ENCODE data around the gene STK39.

The STK39 gene

DNA sequence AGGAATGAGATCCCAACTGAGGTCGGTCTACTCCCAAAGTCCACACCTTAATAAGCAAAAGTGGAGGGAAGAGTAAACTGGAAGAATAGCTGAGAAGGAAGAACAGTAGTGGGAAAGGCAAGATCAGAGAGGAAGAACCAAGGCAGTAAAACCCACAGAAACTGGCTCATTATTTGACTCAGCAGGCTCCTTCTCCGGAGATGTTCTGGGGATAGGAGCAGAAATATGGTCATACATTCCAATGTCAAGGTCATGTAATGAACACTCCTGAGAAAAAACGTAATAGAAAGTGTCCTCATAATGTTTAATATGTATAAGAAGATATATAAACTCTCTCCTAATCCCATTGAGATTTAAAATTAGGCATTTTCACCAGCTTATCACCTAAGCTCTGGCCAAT lies 39.5 kb downstream of the STK39 start:
- Mint-ChIP-seq H3K36me3 (ENCODE audit: low read depth) (peaks cover 58% of the 10 kb centered on the region), H3K9me3 (peaks cover 2% of the 10 kb centered on the region), H3K27ac (no peak overlapping the region), H3K27me3 (ENCODE audit: low read depth) (no peaks in the 10 kb centered on the region), H3K4me1 (peaks cover 8% of the 10 kb centered on the region), H3K4me3 (no peak overlapping the region)
- TF ChIP-seq, protein P1, sequence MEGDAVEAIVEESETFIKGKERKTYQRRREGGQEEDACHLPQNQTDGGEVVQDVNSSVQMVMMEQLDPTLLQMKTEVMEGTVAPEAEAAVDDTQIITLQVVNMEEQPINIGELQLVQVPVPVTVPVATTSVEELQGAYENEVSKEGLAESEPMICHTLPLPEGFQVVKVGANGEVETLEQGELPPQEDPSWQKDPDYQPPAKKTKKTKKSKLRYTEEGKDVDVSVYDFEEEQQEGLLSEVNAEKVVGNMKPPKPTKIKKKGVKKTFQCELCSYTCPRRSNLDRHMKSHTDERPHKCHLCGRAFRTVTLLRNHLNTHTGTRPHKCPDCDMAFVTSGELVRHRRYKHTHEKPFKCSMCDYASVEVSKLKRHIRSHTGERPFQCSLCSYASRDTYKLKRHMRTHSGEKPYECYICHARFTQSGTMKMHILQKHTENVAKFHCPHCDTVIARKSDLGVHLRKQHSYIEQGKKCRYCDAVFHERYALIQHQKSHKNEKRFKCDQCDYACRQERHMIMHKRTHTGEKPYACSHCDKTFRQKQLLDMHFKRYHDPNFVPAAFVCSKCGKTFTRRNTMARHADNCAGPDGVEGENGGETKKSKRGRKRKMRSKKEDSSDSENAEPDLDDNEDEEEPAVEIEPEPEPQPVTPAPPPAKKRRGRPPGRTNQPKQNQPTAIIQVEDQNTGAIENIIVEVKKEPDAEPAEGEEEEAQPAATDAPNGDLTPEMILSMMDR (IDR thresholded peaks at IDR 0.05; ENCODE audit: unreplicated experiment in 3 of 3): no peak

DNA sequence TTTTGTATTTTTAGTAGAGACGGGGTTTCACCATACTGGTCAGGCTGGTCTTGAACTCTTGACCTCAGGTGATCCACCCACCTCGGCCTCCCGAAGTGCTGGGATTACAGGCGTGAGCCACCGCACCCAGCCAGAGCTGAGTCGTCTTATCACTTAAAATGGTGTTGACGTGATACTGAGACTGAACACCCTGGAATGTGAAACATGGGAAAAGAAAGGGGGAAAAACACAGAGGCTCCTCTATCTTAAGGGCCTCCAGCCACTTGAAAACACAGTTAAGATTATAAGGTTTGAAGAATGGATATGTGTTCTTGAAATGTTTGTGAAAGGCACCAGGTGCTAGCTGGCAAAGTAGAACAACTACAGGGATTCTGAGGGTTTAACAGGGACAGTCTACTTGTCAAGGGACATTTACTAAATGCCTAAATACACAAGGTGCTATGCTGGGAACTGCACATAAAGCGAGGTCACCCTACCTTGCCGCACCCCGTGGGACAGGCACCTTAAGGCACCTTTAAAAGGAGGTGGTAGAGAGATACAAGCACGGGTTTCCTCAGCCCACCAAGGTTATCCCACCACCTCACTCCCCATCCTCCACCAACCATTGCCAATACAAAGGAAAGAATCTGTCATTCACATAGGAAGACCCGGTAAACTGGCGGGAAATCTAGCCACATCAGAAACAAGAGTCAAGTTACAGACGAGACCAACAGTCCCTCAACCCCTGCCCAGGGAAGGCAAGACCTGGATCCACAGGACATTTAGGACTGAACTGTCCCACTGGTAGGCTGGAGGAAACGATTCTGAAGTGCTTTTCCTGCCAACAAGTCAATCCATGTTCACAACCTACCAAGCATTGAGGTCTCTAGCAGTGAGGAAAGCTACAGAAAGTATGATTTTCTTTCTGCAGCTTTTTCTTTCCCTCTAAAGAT lies 43.4 kb downstream of the STK39 start:
- TF ChIP-seq, protein P1 (IDR thresholded peaks at IDR 0.05; ENCODE audit: unreplicated experiment in 3 of 3): no peak
- Mint-ChIP-seq H3K36me3 (ENCODE audit: low read depth) (peaks cover 53% of the 10 kb centered on the region), H3K27me3 (ENCODE audit: low read depth) (no peaks in the 10 kb centered on the region), H3K27ac (no peak overlapping the region), H3K4me3 (no peak overlapping the region), H3K4me1 (peaks cover 27% of the 10 kb centered on the region), H3K9me3 (peaks cover 2% of the 10 kb centered on the region)

DNA sequence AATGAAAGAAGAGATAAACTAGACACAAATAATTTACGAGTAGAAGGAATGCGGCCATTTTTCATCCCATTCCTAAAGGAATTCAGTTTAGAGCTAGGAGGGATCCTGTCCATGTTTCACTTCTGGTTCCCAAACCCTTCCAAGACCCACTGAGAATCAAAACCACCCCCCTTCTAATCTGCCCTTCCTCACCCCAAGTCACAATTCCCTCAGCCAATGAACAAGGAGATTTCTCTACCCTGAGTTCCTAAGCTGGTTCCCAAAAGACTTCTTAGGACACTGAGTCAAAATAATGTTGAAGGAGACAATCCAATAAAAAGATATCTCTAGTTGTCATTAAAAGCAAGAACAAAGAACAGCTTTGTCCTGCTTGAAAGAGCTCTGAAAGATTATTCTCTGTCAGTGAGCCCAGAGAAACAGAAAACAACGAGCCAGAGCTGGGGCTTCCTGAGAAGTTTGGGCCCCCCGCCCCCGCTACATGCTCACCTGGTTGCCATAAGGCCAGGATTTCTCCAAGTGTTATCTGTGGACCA lies 45.7 kb downstream of the STK39 start:
- Mint-ChIP-seq H3K4me3 (peak overlapping the region in 1 of 3 experiments; percentile 30), H3K27me3 (ENCODE audit: low read depth) (no peaks in the 10 kb centered on the region), H3K9me3 (peaks cover 2% of the 10 kb centered on the region), H3K4me1 (peaks cover 27% of the 10 kb centered on the region), H3K27ac (peak overlapping the region; percentile 58 to 91 (median 88)), H3K36me3 (ENCODE audit: low read depth) (peaks cover 32% of the 10 kb centered on the region)
- TF ChIP-seq, protein P1 (IDR thresholded peaks at IDR 0.05; ENCODE audit: unreplicated experiment in 3 of 3): no peak

DNA sequence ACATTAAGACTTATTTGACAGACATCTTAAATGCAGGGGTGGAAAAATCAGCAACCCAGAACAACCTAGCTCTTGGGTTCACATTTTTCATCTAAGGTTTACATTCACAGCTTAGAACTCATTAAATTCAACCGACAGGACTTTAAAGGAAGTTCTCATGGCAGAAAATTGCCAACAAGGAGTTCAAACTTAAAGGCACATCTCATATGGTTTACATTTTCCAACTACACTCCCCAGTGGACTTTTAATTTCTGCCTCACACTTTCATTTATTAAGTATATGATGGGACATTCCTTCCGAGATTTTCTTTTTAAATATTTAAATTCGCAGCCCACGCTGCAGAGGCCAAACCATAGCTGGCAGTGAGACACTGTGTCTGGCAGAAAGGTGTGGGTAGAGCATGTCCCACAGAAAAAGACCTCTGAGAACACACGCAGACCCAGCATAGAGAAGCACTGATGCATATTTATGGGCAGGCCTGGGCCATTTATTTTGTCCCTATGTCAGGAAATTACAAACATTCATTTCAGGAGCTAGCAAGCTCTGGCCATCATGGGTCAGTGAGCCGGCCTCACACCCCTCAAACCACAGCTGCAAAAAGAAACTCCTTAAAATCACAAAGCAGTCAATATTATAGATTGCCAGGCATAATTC lies 46.3 kb downstream of the STK39 start:
- Mint-ChIP-seq H3K36me3 (ENCODE audit: low read depth) (peaks cover 29% of the 10 kb centered on the region), H3K9me3 (peaks cover 2% of the 10 kb centered on the region), H3K4me3 (peak overlapping the region in 1 of 3 experiments; percentile 30), H3K27ac (peak overlapping the region; percentile 58 to 91 (median 88)), H3K4me1 (peaks cover 27% of the 10 kb centered on the region), H3K27me3 (ENCODE audit: low read depth) (no peaks in the 10 kb centered on the region)
- TF ChIP-seq, protein P1 (IDR thresholded peaks at IDR 0.05; ENCODE audit: unreplicated experiment in 3 of 3): no peak

DNA sequence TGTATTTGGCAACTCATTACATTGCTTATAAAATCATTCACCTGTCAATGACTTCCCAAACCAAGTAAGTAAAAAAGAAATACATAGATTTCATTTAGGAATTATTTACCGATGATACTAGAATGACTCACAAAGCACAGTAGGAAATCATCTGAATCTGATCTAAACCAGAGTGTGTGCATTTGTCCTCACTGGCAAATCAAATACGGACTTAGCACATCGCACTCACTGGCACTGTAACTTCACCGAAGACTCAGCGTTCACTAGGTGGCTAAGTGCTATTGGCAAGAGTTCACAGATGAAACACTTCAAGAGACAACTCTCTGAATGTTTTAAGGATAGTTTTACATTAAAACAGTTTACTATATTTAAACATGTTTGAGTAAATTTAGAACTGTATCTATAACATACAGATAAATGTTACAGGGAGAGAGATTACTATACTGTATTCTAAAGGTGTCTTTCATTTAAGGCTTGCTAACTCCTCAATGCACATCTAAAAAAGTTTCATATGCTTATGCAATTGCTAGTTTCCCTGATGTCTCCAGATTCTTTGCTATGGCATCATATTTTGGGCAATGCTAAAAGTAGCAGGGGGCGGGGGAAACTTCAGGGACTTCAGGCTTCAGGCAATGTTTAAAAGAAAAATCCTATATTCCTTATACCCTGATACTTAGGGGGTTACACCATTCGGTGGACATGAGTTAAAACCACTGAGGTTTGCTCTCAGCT lies 48.8 kb downstream of the STK39 start:
- Mint-ChIP-seq H3K36me3 (ENCODE audit: low read depth) (peaks cover 11% of the 10 kb centered on the region), H3K9me3 (no peaks in the 10 kb centered on the region), H3K4me3 (no peak overlapping the region), H3K4me1 (peaks cover 27% of the 10 kb centered on the region), H3K27me3 (ENCODE audit: low read depth) (no peaks in the 10 kb centered on the region), H3K27ac (peak overlapping the region in 1 of 3 experiments; percentile 36)
- TF ChIP-seq, protein P1 (IDR thresholded peaks at IDR 0.05; ENCODE audit: unreplicated experiment in 3 of 3): no peak

All from nephron (organoid).